DMS114 treated with DMSO at 0.1 percent for 48 hours (cell line): Measurements from ENCODE around the gene SOCS2.

Source experiments
- DNase-seq: peaks from one replicate; lab custom pipeline; 2025; ENCODE audit not compliant: unreplicated experiment; lab: John Stamatoyannopoulos, UW

The SOCS2 gene

GRCh38 chr12:93626160-93626559 is 53.7 kb downstream of the SOCS2 start:
- no peak for DNase-seq
